ENCODE measurements around the gene FSTL4.

DNA sequence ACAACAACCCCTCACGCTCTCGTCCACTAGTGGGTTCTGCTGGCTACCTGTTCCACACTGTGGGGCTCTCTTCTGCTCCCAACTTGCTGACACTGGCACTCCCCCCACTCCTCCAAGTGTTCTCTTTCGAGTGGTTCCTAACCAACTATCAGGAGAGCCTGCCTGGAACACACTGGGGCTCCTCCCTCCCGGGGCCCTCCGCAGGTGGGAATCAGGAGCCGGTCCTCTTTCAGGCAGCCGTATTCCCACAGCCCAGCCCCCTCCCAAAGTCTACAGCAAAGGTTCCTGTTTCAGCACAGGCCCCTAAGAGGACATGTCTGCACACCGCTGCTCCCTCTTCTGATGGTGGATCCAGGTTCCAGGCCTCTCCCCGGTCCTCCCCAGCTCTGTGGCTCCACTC is 165.9 kb downstream of the FSTL4 start:
- TF ChIP-seq EP300 (IDR thresholded peaks at IDR 0.05; ENCODE audit: low read depth) (no peak), CTCF (IDR thresholded peaks at IDR 0.05) (no peak)

Data from transverse colon (tissue), 3 donors.